ENCODE results near the gene AOAH.
A peak's percentile ranks its signal among the peaks of the same experiment; 100 is the strongest.

AOAH gene

DNA sequence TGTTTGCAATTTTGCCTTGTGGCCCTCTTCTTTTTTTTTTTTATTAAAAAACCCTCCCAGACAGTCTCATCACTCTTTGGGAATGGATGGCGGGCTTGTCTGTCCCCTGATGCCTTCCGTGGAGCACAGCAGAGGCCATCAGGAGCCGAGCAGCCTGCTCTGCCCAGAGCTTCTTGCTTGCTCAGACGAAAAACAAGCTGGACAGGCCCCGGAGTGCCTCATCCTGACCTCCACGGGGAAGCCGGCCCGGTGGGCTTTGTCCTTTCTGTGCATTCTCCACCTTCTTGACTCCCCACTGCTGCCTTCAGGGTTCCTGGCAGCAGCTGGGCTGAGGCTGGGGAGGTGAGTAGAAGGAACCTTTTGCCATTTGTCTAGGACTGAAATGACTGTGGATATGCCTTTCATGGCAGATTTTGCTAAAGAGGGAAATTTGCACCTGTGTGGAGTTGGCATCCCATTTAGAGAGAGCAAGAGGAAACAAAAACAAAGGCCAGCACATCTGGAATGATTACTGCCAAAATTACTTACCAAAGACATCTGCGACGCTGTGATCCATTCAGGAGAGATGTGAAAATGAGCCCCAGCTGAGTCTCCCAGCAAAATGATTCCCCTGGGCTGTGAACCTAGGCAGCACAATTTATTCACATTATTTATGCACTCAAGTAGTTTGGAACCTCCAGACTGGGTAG, 108.3 kb downstream of the AOAH start:
- no peak for DNase-seq (ENCODE audit: insufficient read length, low spot score)
- TF ChIP-seq POU2F2 (IDR thresholded peaks at IDR 0.05; ENCODE audit: low read depth, low read length) (no peak), SPI1 (IDR thresholded peaks at IDR 0.05; ENCODE audit: low read depth, low read length) (no peak), PAX5 (IDR thresholded peaks at IDR 0.05; ENCODE audit: insufficient read depth, low read length, severe bottlenecking) (no peak), TAF1 (IDR thresholded peaks at IDR 0.05; ENCODE audit: low read depth, low read length) (no peak), POLR2A (IDR thresholded peaks at IDR 0.05; ENCODE audit: low read depth, low read length) (no peak), POLR2AphosphoS5 (IDR thresholded peaks at IDR 0.05; ENCODE audit: low read depth, low read length) (no peak)
- FAIRE-seq = no peak

DNA sequence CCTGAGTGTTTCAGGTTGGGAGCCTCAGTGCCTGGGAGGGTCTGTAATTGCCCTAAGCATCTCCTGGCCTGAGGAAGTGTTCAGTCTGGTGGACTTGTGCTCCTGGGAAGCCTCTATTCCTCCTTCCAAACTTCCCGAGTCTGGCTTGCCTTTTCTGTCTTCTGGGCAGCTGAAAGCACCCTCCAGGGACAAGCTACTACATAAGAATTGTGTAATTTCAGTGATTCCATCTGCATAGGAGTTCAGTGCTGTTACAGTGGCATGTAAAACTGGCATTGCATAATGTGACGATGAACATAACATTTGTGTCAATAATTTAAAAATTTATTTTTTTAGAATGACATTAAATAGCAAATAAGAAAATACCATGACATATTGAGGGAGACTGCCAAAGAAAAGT, 109.3 kb downstream of the AOAH start:
- DNase-seq (ENCODE audit: insufficient read length, low spot score) = no peak
- TF ChIP-seq TAF1 (IDR thresholded peaks at IDR 0.05; ENCODE audit: low read depth, low read length) (no peak), POLR2A (IDR thresholded peaks at IDR 0.05; ENCODE audit: low read depth, low read length) (no peak), POU2F2 (IDR thresholded peaks at IDR 0.05; ENCODE audit: low read depth, low read length) (no peak), PAX5 (IDR thresholded peaks at IDR 0.05; ENCODE audit: insufficient read depth, low read length, severe bottlenecking) (no peak), POLR2AphosphoS5 (IDR thresholded peaks at IDR 0.05; ENCODE audit: low read depth, low read length) (no peak)
- no peak for FAIRE-seq

DNA sequence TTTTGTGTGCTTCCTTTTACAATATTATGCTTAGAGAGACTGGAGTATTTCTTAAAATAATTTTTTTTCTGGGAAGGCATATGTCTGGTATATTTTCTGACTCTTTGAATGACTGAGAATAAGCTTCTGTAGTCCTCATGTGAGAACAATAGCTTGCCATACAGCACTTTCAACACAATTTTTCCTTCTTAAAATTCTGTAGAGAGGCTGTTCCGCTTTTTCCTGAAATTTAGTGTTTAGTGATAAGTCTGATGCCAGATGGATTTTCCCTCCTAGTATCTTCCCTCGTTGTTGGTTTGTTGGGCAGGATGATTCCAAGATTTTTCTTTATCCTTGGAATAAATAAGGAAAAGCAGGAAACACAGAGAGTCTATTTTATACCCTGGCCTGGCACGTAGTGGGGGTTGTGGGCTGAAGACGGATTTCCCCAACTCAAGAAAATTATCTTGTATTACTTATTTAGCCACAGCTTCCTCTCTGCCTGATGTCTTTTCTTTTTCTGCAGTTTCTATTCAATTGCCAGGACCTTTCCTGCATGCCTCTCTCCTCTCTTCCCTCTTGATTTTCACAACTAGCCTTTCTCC, 111.2 kb downstream of the AOAH start:
- FAIRE-seq = no peak
- no peak for DNase-seq (ENCODE audit: insufficient read length, low spot score)
- peak; percentile 22; the same call in 1 of the 2 replicates for TF ChIP-seq SPI1 (IDR thresholded peaks at IDR 0.05; ENCODE audit: low read depth, low read length)
- no peak for TF ChIP-seq POU2F2 (IDR thresholded peaks at IDR 0.05; ENCODE audit: low read depth, low read length)

DNA sequence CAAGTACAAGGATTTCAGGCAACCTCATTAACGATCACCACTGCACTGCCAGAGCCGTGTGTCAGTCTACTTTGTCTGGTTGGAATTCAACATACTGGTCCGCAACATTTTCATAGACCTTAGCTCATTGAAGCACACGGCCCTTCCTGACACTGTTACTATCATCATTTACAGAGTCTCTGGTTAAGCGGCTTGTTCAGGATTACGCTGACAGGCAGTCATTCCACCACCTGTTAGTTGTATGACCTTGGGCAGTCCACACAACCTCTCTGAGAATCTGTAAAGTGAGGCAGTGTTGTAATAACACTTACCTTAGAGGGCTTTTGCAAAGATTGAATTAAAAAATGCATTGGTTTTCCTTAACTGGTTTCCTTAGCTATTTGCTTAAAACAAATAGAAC, 112.6 kb downstream of the AOAH start:
- TF ChIP-seq POLR2AphosphoS5 (IDR thresholded peaks at IDR 0.05; ENCODE audit: low read depth, low read length) (no peak), POLR2A (IDR thresholded peaks at IDR 0.05; ENCODE audit: low read depth, low read length) (no peak), SPI1 (IDR thresholded peaks at IDR 0.05; ENCODE audit: low read depth, low read length) (no peak), PAX5 (IDR thresholded peaks at IDR 0.05; ENCODE audit: insufficient read depth, low read length, severe bottlenecking) (no peak), TAF1 (IDR thresholded peaks at IDR 0.05; ENCODE audit: low read depth, low read length) (no peak)
- no peak for DNase-seq (ENCODE audit: insufficient read length, low spot score)
- no peak for FAIRE-seq

GRCh38 chr7:36607721-36608095, 116.6 kb downstream of the AOAH start:
- FAIRE-seq = no peak
- DNase-seq (ENCODE audit: insufficient read length, low spot score) = no peak
- no peak for TF ChIP-seq SPI1 (IDR thresholded peaks at IDR 0.05; ENCODE audit: low read depth, low read length)
- no peak for TF ChIP-seq TAF1 (IDR thresholded peaks at IDR 0.05; ENCODE audit: low read depth, low read length)
- no peak for TF ChIP-seq PAX5 (IDR thresholded peaks at IDR 0.05; ENCODE audit: insufficient read depth, low read length, severe bottlenecking)
- TF ChIP-seq POLR2AphosphoS5 (IDR thresholded peaks at IDR 0.05; ENCODE audit: low read depth, low read length) = no peak
- TF ChIP-seq POLR2A (IDR thresholded peaks at IDR 0.05; ENCODE audit: low read depth, low read length) = no peak
- no peak for TF ChIP-seq POU2F2 (IDR thresholded peaks at IDR 0.05; ENCODE audit: low read depth, low read length)

GRCh38 chr7:36606976-36607720, 117.1 kb downstream of the AOAH start:
- DNase-seq (ENCODE audit: insufficient read length, low spot score) = no peak
- no peak for FAIRE-seq

DNA sequence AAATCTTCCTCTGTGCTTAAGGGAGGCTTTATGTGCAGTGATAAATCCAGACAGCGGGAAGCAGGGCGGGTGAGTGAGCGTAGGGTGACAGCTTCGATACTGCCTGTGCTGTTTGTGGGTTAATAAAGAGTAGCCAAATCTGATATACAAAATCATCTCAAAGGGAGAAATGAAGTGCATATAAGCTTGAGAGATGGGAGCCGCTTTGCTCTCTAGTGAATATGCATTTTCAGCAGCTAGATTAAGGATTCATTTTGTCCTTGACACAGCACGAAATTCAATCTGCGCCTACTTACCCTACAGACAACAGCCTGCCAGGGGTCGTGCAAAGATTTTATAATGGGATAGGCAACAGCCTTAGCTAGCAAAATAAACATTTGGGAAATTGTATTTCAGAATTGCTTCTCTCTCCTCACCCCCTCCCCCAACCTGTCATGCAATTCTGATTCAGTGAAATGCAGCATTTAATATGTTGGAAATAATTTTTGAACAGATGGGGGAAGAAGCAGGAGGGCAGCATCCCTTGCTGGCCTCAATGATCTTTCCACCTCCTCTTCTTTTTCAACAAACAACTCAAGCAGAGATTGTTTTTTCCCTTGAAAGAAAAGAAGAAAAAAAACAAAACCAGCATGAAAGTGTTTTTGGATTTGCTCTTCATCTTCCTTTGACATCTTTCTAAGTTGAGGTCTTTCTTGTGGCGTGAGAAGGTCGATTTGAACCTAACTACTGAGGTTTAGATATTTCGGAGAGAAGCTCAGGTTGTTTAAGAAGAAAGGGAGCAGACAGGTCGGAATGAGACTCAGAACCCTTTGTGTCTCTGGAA, 117.9 kb downstream of the AOAH start:
- DNase-seq (ENCODE audit: insufficient read length, low spot score) = no peak
- no peak for FAIRE-seq
- no peak for TF ChIP-seq POU2F2 (IDR thresholded peaks at IDR 0.05; ENCODE audit: low read depth, low read length)

More at GRCh38 chr7:36606976-36607720, 117.1 kb downstream of the AOAH start:
- TF ChIP-seq SPI1 (IDR thresholded peaks at IDR 0.05; ENCODE audit: low read depth, low read length) (no peak), POLR2AphosphoS5 (IDR thresholded peaks at IDR 0.05; ENCODE audit: low read depth, low read length) (no peak), TAF1 (IDR thresholded peaks at IDR 0.05; ENCODE audit: low read depth, low read length) (no peak)

GRCh38 chr7:36605261-36606051, 118.8 kb downstream of the AOAH start:
- FAIRE-seq = no peak
- TF ChIP-seq TAF1 (IDR thresholded peaks at IDR 0.05; ENCODE audit: low read depth, low read length) (no peak), PAX5 (IDR thresholded peaks at IDR 0.05; ENCODE audit: insufficient read depth, low read length, severe bottlenecking) (no peak), POLR2AphosphoS5 (IDR thresholded peaks at IDR 0.05; ENCODE audit: low read depth, low read length) (no peak), POLR2A (IDR thresholded peaks at IDR 0.05; ENCODE audit: low read depth, low read length) (no peak), SPI1 (IDR thresholded peaks at IDR 0.05; ENCODE audit: low read depth, low read length) (no peak), POU2F2 (IDR thresholded peaks at IDR 0.05; ENCODE audit: low read depth, low read length) (no peak)
- DNase-seq (ENCODE audit: insufficient read length, low spot score) = no peak

- DNase-seq (ENCODE audit: insufficient read length, low spot score) (no peak), FAIRE-seq (no peak)
- TF ChIP-seq POLR2AphosphoS5 (IDR thresholded peaks at IDR 0.05; ENCODE audit: low read depth, low read length) (no peak), PAX5 (IDR thresholded peaks at IDR 0.05; ENCODE audit: insufficient read depth, low read length, severe bottlenecking) (no peak), SPI1 (IDR thresholded peaks at IDR 0.05; ENCODE audit: low read depth, low read length) (no peak), POLR2A (IDR thresholded peaks at IDR 0.05; ENCODE audit: low read depth, low read length) (no peak), POU2F2 (IDR thresholded peaks at IDR 0.05; ENCODE audit: low read depth, low read length) (no peak), TAF1 (IDR thresholded peaks at IDR 0.05; ENCODE audit: low read depth, low read length) (no peak)
Measured at GRCh38 chr7:36604806-36605205, 119.5 kb downstream of the AOAH start.
